ENCODE measurements around the gene CCL18.
"Not testable (repeated sequence)": the region's sequence is repeated elsewhere in the genome, so short reads cannot be mapped to it uniquely, and the experiment has no call there.

Gene CCL18, protein sequence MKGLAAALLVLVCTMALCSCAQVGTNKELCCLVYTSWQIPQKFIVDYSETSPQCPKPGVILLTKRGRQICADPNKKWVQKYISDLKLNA

DNA sequence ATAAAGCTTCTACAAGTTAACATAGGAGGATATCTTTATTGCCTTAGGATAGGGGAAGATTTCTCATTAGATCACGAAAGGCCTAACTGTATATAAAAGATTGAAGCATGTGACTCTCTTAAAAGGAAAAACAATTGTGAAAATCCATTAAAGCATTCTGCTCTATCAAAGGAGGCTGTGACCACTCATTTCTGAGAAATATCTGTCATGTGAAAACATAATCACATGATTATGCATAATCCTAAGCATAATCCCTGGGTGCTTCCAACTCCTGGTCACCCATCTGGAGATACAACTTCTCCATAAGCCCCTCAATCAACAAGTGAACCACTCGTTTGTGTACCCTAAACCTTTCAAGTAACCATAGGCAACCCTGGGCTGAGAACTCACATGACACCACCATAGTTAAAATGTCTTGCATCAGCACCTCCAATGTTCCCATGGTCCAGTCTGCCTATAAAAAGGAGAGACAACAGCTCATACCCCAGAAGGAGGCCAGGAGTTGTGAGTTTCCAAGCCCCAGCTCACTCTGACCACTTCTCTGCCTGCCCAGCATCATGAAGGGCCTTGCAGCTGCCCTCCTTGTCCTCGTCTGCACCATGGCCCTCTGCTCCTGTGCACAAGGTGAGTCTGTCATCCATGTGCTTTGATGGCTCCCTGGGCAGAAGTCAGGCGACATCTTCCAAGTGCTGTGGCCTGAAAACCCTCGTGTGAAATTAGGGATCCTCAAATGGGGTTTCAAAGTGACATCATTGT is at the start of gene CCL18:
TSS of gene CCL18 (plus strand) at position 487 of the 756 bp plus-strand sequence. CDS start at position 558, 71 bp downstream.
- TF ChIP-seq, protein P1, sequence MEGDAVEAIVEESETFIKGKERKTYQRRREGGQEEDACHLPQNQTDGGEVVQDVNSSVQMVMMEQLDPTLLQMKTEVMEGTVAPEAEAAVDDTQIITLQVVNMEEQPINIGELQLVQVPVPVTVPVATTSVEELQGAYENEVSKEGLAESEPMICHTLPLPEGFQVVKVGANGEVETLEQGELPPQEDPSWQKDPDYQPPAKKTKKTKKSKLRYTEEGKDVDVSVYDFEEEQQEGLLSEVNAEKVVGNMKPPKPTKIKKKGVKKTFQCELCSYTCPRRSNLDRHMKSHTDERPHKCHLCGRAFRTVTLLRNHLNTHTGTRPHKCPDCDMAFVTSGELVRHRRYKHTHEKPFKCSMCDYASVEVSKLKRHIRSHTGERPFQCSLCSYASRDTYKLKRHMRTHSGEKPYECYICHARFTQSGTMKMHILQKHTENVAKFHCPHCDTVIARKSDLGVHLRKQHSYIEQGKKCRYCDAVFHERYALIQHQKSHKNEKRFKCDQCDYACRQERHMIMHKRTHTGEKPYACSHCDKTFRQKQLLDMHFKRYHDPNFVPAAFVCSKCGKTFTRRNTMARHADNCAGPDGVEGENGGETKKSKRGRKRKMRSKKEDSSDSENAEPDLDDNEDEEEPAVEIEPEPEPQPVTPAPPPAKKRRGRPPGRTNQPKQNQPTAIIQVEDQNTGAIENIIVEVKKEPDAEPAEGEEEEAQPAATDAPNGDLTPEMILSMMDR (IDR thresholded peaks at IDR 0.05; ENCODE audit: low read depth, low read length), result no peak
- no peak within 1 kb of the TSS for H3K4me3 ChIP-seq (ENCODE audit: low read depth, low read length)

DNA sequence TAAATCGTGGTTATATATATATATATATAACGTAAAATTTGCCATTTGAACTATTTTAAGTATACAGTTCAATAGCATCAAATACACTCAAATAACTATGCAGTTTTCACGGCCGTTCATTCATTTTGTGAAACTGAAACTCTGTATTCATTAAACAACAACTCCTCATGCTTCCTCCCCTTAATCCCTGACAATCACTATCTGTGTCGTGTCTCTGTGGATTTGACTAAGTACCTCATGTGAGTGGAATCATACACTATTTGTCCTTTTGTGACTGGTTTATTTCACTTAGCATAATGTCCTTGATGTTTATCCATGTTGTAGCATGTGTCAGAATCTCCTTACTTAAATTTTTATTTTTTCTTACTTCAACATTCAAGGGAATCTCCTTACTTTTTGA is 49.1 kb upstream of the CCL18 start:
- H3K4me3 ChIP-seq (ENCODE audit: low read depth, low read length), result no peak overlapping the region
- TF ChIP-seq, protein P1 (IDR thresholded peaks at IDR 0.05; ENCODE audit: low read depth, low read length), result no peak

DNA sequence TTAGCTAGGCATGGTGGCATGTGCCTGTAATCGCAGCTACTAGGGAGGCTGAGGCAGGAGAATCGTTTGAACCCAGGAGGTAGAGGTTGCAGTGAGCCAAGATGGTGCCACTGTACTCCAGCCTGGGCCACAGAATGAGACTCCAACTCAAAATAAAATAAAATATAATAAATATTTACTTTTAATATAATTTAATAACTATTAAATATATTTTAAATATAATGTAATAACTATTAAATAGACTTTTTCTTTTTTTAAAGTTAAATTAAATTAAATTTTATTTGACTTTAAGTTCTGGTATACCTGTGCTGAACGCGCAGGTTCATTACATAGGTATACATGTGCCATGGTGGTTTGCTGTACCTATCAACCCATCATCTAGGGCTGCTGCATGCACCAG is 48.2 kb upstream of the CCL18 start:
- H3K4me3 ChIP-seq (ENCODE audit: low read depth, low read length), result not testable (repeated sequence)

DNA sequence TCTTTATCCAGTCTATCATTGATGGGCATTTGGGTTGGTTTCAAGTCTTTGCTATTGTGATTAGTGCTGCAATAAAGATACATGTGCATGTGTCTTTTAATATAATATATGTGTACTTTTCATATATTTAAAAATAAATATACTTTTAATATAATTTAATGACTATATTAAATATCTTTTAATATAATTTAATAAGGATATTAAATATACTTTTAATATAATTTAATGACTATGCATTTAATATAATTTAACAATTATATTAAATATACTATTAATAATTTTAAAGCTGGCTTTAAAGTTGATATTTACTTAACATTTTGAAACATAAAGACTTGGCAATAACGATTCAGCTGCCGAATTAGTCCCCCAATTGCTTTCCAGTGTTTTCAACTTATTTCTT is 47.5 kb upstream of the CCL18 start:
- H3K4me3 ChIP-seq (ENCODE audit: low read depth, low read length), result no peak overlapping the region
- TF ChIP-seq, protein P1 (IDR thresholded peaks at IDR 0.05; ENCODE audit: low read depth, low read length), result no peak

DNA sequence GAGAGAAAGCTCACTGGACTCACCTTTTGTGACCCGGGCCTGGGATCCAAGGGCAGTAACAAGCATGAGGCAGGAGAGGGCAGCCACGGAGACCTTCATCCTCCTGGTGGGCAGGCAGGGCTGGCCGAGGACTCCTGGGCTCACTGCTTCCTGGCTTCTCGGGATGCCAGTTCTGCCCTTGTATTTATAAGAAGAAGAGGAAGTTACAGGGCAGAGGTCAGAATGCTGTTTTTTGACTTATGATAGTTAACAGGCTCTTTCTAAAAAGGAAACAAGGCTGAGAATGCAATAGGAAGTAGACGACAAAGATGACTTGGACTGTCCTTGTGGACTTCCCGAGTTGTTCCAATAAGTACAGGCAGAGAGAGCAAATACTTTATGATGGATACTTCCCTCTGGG is 46.3 kb upstream of the CCL18 start, which contains the start of gene CCL23:
TSS of gene CCL23 (minus strand) at position 174 of the 400 bp plus-strand sequence. CDS start at position 99, 75 bp downstream.
- H3K4me3 ChIP-seq (ENCODE audit: low read depth, low read length), result no peak within 1 kb of the TSS
- TF ChIP-seq, protein P1 (IDR thresholded peaks at IDR 0.05; ENCODE audit: low read depth, low read length), result no peak

DNA sequence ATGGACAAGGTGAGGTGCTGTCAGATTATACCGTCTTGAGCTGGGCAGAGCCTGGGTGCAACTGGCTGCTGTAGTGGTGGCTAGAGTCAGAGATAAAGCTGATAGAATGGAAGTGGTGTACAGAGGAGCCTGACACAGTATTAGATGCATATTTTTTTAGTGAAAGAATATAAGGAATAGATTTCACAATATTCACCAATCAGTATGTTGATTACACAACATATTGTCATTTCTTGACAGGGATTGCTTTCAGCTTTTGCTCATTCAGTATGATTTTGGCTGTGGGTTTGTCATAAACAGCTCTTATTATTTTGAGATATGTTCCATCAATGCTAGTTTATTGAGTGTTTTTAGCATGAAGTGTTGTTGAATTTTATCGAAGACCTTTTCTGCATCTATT is 44.6 kb upstream of the CCL18 start:
- H3K4me3 ChIP-seq (ENCODE audit: low read depth, low read length), result no peak overlapping the region
- TF ChIP-seq, protein P1 (IDR thresholded peaks at IDR 0.05; ENCODE audit: low read depth, low read length), result no peak

DNA sequence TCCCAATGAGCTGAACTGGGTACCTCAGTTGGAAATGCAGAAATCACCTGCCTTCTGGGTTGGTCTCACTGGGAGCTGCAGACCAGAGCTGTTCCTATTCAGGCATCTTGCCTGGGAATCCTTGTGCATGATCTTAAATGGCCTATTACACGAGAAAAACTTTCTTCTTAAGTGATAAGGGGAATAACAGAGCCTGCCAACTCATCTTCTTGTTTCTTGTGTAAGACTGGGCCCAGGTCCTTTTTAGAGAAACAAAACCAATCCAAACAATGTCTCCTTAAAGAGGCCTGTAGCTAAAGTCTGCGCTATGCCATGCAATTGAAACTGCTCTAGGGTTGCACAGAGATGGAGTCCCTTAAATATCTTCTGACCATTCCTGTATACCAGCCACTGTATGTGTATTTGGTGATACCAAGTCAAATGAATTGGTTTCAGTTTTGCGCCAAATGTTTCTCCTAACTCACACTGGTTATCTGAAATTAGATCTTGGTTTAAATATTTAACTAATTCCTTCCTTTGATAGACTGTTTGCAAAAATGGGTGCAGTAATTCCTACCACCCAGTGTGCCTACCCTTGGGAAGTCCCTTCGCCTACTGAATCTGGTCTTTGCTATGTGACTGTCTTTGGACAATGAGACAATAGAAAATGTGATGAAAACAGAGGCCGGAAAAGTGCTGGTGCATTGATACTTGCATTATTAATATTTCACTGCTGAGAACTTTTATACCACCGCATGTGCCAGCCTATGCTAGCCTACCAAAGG is 39.8 kb upstream of the CCL18 start:
- TF ChIP-seq, protein P1 (IDR thresholded peaks at IDR 0.05; ENCODE audit: low read depth, low read length), result no peak
- no peak overlapping the region for H3K4me3 ChIP-seq (ENCODE audit: low read depth, low read length)
